ENCODE measurements around the gene OSBPL9. TPM values are rescaled to one million over a fixed set of nuclear protein-coding genes. Genes with fewer than 3 reads are reported as not detected.
A peak's percentile ranks its signal among the peaks of the same experiment; 100 is the strongest.

OSBPL9 gene
- total and polyA plus RNA-seq, 10 of the 15 experiments (the other 5 are each of a cell fraction or from before 2014, with no cell fraction given) = 25.9 to 156 (median 108) TPM

DNA sequence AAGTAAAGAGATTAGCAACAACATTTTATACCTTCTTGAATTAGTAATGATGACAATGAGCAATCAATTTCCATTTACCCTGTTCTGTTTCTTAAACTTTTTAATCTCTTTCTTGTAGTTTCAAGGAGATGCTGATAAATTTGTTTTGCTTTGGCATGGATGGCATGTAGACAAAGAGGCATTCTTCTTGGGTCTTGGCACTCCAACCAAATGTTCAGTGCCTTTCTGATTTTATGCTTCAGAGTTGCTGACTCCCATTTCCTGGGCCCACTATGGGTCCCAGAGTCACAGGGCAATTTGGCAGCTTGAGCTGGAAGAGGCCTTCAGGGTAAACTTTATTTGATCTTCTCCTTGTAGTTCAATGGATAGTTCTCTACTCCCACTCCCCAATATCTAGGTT is 42.1 kb upstream of the OSBPL9 start (continued):
- TF ChIP-seq, protein P1, sequence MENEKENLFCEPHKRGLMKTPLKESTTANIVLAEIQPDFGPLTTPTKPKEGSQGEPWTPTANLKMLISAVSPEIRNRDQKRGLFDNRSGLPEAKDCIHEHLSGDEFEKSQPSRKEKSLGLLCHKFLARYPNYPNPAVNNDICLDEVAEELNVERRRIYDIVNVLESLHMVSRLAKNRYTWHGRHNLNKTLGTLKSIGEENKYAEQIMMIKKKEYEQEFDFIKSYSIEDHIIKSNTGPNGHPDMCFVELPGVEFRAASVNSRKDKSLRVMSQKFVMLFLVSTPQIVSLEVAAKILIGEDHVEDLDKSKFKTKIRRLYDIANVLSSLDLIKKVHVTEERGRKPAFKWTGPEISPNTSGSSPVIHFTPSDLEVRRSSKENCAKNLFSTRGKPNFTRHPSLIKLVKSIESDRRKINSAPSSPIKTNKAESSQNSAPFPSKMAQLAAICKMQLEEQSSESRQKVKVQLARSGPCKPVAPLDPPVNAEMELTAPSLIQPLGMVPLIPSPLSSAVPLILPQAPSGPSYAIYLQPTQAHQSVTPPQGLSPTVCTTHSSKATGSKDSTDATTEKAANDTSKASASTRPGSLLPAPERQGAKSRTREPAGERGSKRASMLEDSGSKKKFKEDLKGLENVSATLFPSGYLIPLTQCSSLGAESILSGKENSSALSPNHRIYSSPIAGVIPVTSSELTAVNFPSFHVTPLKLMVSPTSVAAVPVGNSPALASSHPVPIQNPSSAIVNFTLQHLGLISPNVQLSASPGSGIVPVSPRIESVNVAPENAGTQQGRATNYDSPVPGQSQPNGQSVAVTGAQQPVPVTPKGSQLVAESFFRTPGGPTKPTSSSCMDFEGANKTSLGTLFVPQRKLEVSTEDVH (IDR thresholded peaks at IDR 0.05; ENCODE audit: low read depth, partially characterized antibody) = no peak
- TF ChIP-seq IKZF2 (IDR thresholded peaks at IDR 0.05) (no peak), SUPT20H (IDR thresholded peaks at IDR 0.05; ENCODE audit: borderline replicate concordance, control insufficient read depth, low read depth, low read length) (no peak)

DNA sequence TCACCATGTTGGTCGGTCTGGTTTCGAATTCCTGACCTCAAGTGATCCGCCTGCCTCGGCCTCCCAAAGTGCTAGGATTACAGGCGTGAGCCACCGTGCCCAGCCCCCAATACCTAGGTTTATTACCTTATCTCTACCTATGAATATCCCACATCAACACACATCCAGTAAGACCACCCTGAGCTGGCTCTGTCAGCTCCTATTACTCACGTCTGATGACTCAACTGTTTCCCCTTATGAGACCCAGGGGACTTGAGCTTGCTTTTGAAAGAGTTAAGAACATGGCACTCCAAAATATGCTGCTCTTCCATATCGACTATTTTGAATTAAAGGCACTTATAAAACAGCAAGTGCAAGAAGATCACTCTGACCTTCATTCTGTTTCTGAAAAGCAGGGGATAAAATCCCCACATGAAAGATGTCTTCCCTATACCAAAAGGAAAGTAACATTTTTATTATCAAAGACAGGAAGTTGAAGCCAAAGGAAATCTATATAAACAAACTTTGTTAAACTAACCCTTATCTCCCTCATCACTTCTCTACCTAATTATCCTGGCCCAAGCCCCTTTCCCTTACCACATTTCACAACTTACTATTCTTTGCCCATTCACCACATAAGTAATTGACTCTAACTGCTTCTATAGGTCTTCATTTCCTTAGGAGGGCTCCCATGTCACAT is 41.3 kb upstream of the OSBPL9 start:
- CTCF ChIA-PET = interaction anchor here (0.7 to 3.4 kb wide), 5 partner anchors 25 to 193 kb away, joined by 3 to 9 read pairs (median 4); no protein-coding TSS in a partner anchor
- peak overlapping the region; percentile 60 for H3K27ac ChIP-seq (ENCODE audit: control insufficient read depth, insufficient read depth)
- H3K36me3 ChIP-seq (ENCODE audit: control insufficient read depth in 2 of 2, insufficient read depth in 2 of 2, low read length in 1 of 2) = no peaks in the 10 kb centered on the region
- H3K9me3 ChIP-seq (replicated peaks; ENCODE audit: control insufficient read depth, insufficient read depth, low read length) = no peaks in the 10 kb centered on the region
- no TSS peak for BruUV-seq (replicated peaks)
- TF ChIP-seq, protein P2, sequence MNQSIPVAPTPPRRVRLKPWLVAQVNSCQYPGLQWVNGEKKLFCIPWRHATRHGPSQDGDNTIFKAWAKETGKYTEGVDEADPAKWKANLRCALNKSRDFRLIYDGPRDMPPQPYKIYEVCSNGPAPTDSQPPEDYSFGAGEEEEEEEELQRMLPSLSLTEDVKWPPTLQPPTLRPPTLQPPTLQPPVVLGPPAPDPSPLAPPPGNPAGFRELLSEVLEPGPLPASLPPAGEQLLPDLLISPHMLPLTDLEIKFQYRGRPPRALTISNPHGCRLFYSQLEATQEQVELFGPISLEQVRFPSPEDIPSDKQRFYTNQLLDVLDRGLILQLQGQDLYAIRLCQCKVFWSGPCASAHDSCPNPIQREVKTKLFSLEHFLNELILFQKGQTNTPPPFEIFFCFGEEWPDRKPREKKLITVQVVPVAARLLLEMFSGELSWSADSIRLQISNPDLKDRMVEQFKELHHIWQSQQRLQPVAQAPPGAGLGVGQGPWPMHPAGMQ (IDR thresholded peaks at IDR 0.05; ENCODE audit: borderline replicate concordance) = no peak
- no peak for TF ChIP-seq TBL1XR1 (IDR thresholded peaks at IDR 0.05; ENCODE audit: low read depth, low read length)
- 0 out of 2 replicates have a peak, but pooled peaks have one; percentile 30 for TF ChIP-seq MTA2 (IDR thresholded peaks at IDR 0.05; ENCODE audit: low read depth)
- TF ChIP-seq MEF2B (IDR thresholded peaks at IDR 0.05; ENCODE audit: partially characterized antibody, poor library complexity, severe bottlenecking) = peak; percentile 67
- TF ChIP-seq JUNB (IDR thresholded peaks at IDR 0.05) = peak; percentile 46; the same call in 1 of the 2 replicates
- TF ChIP-seq IKZF2 (IDR thresholded peaks at IDR 0.05) = 0 out of 4 replicates have a peak, but pooled peaks of 1 of the 2 experiments have one; percentile 15
- TF ChIP-seq SRF (IDR thresholded peaks at IDR 0.05; ENCODE audit: low read depth in 2 of 2, low read length in 2 of 2) = no peak
- TF ChIP-seq EED (IDR thresholded peaks at IDR 0.05; ENCODE audit: low read depth) = 0 out of 2 replicates have a peak, but pooled peaks have one; percentile 20
- H3K4me2 ChIP-seq (ENCODE audit: control insufficient read depth, insufficient read depth) = peak overlapping the region; percentile 64
- in situ Hi-C loops (cut with MboI) (no loop called here), intact Hi-C loops (cut with micrococcal nuclease; ENCODE audit: unreplicated experiment) (no loop called here)
- peaks cover 39% of the 10 kb centered on the region for H3K4me1 ChIP-seq (ENCODE audit: control insufficient read depth, insufficient read depth, low read length)
- no peak overlapping the region for H3K9ac ChIP-seq (ENCODE audit: control insufficient read depth, insufficient read depth, low read length)
- no peaks in the 10 kb centered on the region for H3K79me2 ChIP-seq (ENCODE audit: control insufficient read depth, insufficient read depth, low read length)
- no peaks in the 10 kb centered on the region for H3K27me3 ChIP-seq (replicated peaks in 1 of 2; ENCODE audit: control insufficient read depth in 2 of 2, insufficient read depth in 2 of 2, low read length in 1 of 2)
- SMC1A ChIA-PET (ENCODE audit: uncharacterized antibody, unreplicated experiment) = interaction anchor here (0.6 to 1.9 kb wide), 8 partner anchors 11 to 304 kb away, joined by 3 to 5 read pairs (median 4); no protein-coding TSS in a partner anchor
- H3K4me3 ChIP-seq = no peak overlapping the region
- RAD21 ChIA-PET (ENCODE audit: unreplicated experiment) = interaction anchor here (1.0 kb wide), 1 partner anchor 163 kb away, joined by 4 read pairs; no protein-coding TSS in a partner anchor
- ATAC-seq = peak; percentile 70
- no peak for FAIRE-seq
- POLR2A ChIA-PET = interaction anchor here (0.8 kb wide), 1 partner anchor 1267 kb away, joined by 3 read pairs; the partner anchor contains the start of gene ZYG11A
- no peaks in the 10 kb centered on the region for H4K20me1 ChIP-seq (ENCODE audit: control insufficient read depth, insufficient read depth)
- peak overlapping the region; percentile 62 for H2AFZ ChIP-seq (ENCODE audit: control insufficient read depth, low read depth, low read length)
- DNase-seq (ENCODE audit: low read depth, low spot score) = no peak
- WGBS (ENCODE audit: insufficient coverage, insufficient replicate concordance, low lambda C conversion rate, missing lambda C conversion rate) = 22% methylated on average over 8 of the region's 8 CpGs
